Activated T-cell treated with anti-CD3 and anti-CD28 coated beads, Interleukin-2, amount 50 U/mL, for 4 hours (primary cell): ENCODE data around the gene BTBD1. TPM values are rescaled to one million over a fixed set of nuclear protein-coding genes. Genes with fewer than 3 reads are reported as not detected.

Source experiments
- ATAC-seq, 2 donors: fragments of 200-7000 bp; cut with Tn5 transposase; one replicate each; pipeline ENCODE4 v1.10.0; 2021
- DNase-seq: peaks from one replicate; pipeline ENCODE4 v3.0.0-alpha.2; 2020
- H3K27me3 Mint-ChIP-seq: one replicate; pipeline ENCODE4 v1.8.0; 2021; ENCODE audit warnings: low read depth, mixed read lengths
- H3K36me3 Mint-ChIP-seq: one replicate; pipeline ENCODE4 v1.8.0; 2022; ENCODE audit warnings: mixed read lengths; ENCODE audit not compliant: insufficient read depth
- H3K4me1 Mint-ChIP-seq: one replicate; pipeline ENCODE4 v1.8.0; 2021; ENCODE audit warnings: low read depth, mixed read lengths
- H3K4me3 Mint-ChIP-seq: one replicate; pipeline ENCODE4 v1.8.0; 2021; ENCODE audit warnings: mild to moderate bottlenecking, moderate library complexity, mixed read lengths
- H3K9me3 Mint-ChIP-seq: one replicate; pipeline ENCODE4 v1.8.0; 2021; ENCODE audit warnings: mixed read lengths
- total RNA-seq, 3 donors: library from RNA; stranded (reverse); gene quantifications; one replicate each; pipeline ENCODE4 v1.2.1, GENCODE V29; 2021

The BTBD1 gene
- total RNA-seq, 3 donors from 2014 or later, result 45.6 to 47.9 (median 46.7) TPM

GRCh38 chr15:82978438-82978837 is 88.6 kb downstream of the BTBD1 start:
- peak; percentile 46 to 50 for ATAC-seq
- no peak for DNase-seq
- no peaks in the 10 kb centered on the region for H3K9me3 Mint-ChIP-seq
- H3K27me3 Mint-ChIP-seq, result no peaks in the 10 kb centered on the region
- H3K4me3 Mint-ChIP-seq, result no peak overlapping the region
- peaks cover 1% of the 10 kb centered on the region for H3K4me1 Mint-ChIP-seq
- peaks cover 2% of the 10 kb centered on the region for H3K36me3 Mint-ChIP-seq

- H3K36me3 Mint-ChIP-seq, result peaks cover 2% of the 10 kb centered on the region
- DNase-seq (no peak), ATAC-seq (no peak)
- no peaks in the 10 kb centered on the region for H3K9me3 Mint-ChIP-seq
- H3K27me3 Mint-ChIP-seq, result no peaks in the 10 kb centered on the region
- peaks cover 1% of the 10 kb centered on the region for H3K4me1 Mint-ChIP-seq
- no peak overlapping the region for H3K4me3 Mint-ChIP-seq
Measured at GRCh38 chr15:82977076-82977475, 90.0 kb downstream of the BTBD1 start.

GRCh38 chr15:82972990-82973389 is 94.1 kb downstream of the BTBD1 start:
- Mint-ChIP-seq H3K4me3 (no peak overlapping the region), H3K36me3 (no peaks in the 10 kb centered on the region), H3K4me1 (no peaks in the 10 kb centered on the region), H3K27me3 (no peaks in the 10 kb centered on the region), H3K9me3 (no peaks in the 10 kb centered on the region)
- ATAC-seq (no peak), DNase-seq (no peak)

GRCh38 chr15:82971218-82971984 is 95.7 kb downstream of the BTBD1 start:
- no peak overlapping the region for H3K4me3 Mint-ChIP-seq
- no peak for ATAC-seq
- no peaks in the 10 kb centered on the region for H3K27me3 Mint-ChIP-seq
- no peaks in the 10 kb centered on the region for H3K4me1 Mint-ChIP-seq
- no peaks in the 10 kb centered on the region for H3K9me3 Mint-ChIP-seq
- no peak for DNase-seq
- H3K36me3 Mint-ChIP-seq, result no peaks in the 10 kb centered on the region

- Mint-ChIP-seq H3K4me3 (no peak overlapping the region), H3K36me3 (no peaks in the 10 kb centered on the region), H3K27me3 (no peaks in the 10 kb centered on the region), H3K9me3 (no peaks in the 10 kb centered on the region), H3K4me1 (no peaks in the 10 kb centered on the region)
- no peak for DNase-seq
- no peak for ATAC-seq
Measured at GRCh38 chr15:82970696-82971095, 96.4 kb downstream of the BTBD1 start.

- no peaks in the 10 kb centered on the region for H3K9me3 Mint-ChIP-seq
- H3K36me3 Mint-ChIP-seq, result no peaks in the 10 kb centered on the region
- no peak overlapping the region for H3K4me3 Mint-ChIP-seq
- ATAC-seq (no peak), DNase-seq (no peak)
- no peaks in the 10 kb centered on the region for H3K4me1 Mint-ChIP-seq
- no peaks in the 10 kb centered on the region for H3K27me3 Mint-ChIP-seq
Measured at GRCh38 chr15:82970078-82970686, 96.9 kb downstream of the BTBD1 start.

- H3K9me3 Mint-ChIP-seq, result no peaks in the 10 kb centered on the region
Measured at GRCh38 chr15:82969353-82969752, 97.7 kb downstream of the BTBD1 start.

GRCh38 chr15:82968066-82968465 is 99.0 kb downstream of the BTBD1 start:
- ATAC-seq, result no peak
- H3K27me3 Mint-ChIP-seq, result no peaks in the 10 kb centered on the region
- DNase-seq, result no peak
- no peaks in the 10 kb centered on the region for H3K9me3 Mint-ChIP-seq
- no peaks in the 10 kb centered on the region for H3K36me3 Mint-ChIP-seq
- H3K4me1 Mint-ChIP-seq, result no peaks in the 10 kb centered on the region
- H3K4me3 Mint-ChIP-seq, result no peak overlapping the region

More at GRCh38 chr15:82969353-82969752, 97.7 kb downstream of the BTBD1 start:
- ATAC-seq, result no peak
- Mint-ChIP-seq H3K36me3 (no peaks in the 10 kb centered on the region), H3K4me3 (no peak overlapping the region), H3K4me1 (no peaks in the 10 kb centered on the region), H3K27me3 (no peaks in the 10 kb centered on the region)
- no peak for DNase-seq

GRCh38 chr15:82966671-82967071 is 100.4 kb downstream of the BTBD1 start:
- Mint-ChIP-seq H3K36me3 (no peaks in the 10 kb centered on the region), H3K4me3 (no peak overlapping the region), H3K27me3 (no peaks in the 10 kb centered on the region), H3K4me1 (no peaks in the 10 kb centered on the region), H3K9me3 (no peaks in the 10 kb centered on the region)
- DNase-seq, result no peak
- peak; percentile 77 to 83 for ATAC-seq

Other genes with a start within 250 kb of the BTBD1 start
- 1 to 10 TPM; 2.3 to 3.8 (median 3.3) TPM for gene HOMER2, start 114.5 kb downstream of the BTBD1 start, total RNA-seq
- 10 to 100 TPM; 23.0 to 28.5 (median 28.4) TPM for gene RAMAC, start 81.0 kb downstream of the BTBD1 start, total RNA-seq
- gene C15orf40, start 55.6 kb downstream of the BTBD1 start, total RNA-seq, result 10 to 100 TPM; 27.9 to 33.5 (median 32.7) TPM
- under 1 TPM; 0.38 to 0.63 (median 0.40) TPM for gene TM6SF1, start 40.4 kb upstream of the BTBD1 start, total RNA-seq
- 10 to 100 TPM in 1 of 3 donors, 1 to 10 TPM in 2; 3.4 to 10.9 (median 3.9) TPM for gene HDGFL3, start 140.6 kb upstream of the BTBD1 start, total RNA-seq
- gene BNC1, start 217.4 kb upstream of the BTBD1 start, total RNA-seq, result not detected